ENCODE results near the gene ARHGAP33.
A peak's percentile ranks its signal among the peaks of the same experiment; 100 is the strongest.

The ARHGAP33 gene

GRCh38 chr19:35773020-35773806 lies 2.2 kb upstream of the ARHGAP33 start:
- TF ChIP-seq CTCF (IDR thresholded peaks at IDR 0.05; ENCODE audit: control insufficient read depth, insufficient read depth, low read depth, low read length, missing control alignments), result no peak
- no peak for DNase-seq (ENCODE audit: low read depth)

GRCh38 chr19:35774274-35775045 lies 904 bp upstream of the ARHGAP33 start:
- H3K4me3 ChIP-seq (ENCODE audit: control insufficient read depth, low read depth, low read length), result no peak overlapping the region
- no peak for TF ChIP-seq CTCF (IDR thresholded peaks at IDR 0.05; ENCODE audit: control insufficient read depth, insufficient read depth, low read depth, low read length, missing control alignments)
- DNase-seq (ENCODE audit: low read depth), result no peak

More at GRCh38 chr19:35773020-35773806, 2.2 kb upstream of the ARHGAP33 start:
- no peak overlapping the region for H3K4me3 ChIP-seq (ENCODE audit: control insufficient read depth, low read depth, low read length)

- peak overlapping the region; percentile 2 for H3K4me3 ChIP-seq (ENCODE audit: control insufficient read depth, low read depth, low read length)
- no peak for TF ChIP-seq CTCF (IDR thresholded peaks at IDR 0.05; ENCODE audit: control insufficient read depth, insufficient read depth, low read depth, low read length, missing control alignments)
- no peak for DNase-seq (ENCODE audit: low read depth)
These were observed 392 bp upstream of the ARHGAP33 start for GRCh38 chr19:35775046-35775297.

- H3K4me3 ChIP-seq (ENCODE audit: control insufficient read depth, low read depth, low read length), result peak overlapping the region; percentile 97
- DNase-seq (ENCODE audit: low read depth), result no peak
- no peak for TF ChIP-seq CTCF (IDR thresholded peaks at IDR 0.05; ENCODE audit: control insufficient read depth, insufficient read depth, low read depth, low read length, missing control alignments)
These were observed 881 bp downstream of the ARHGAP33 start for GRCh38 chr19:35776102-35776788.

- H3K4me3 ChIP-seq (ENCODE audit: control insufficient read depth, low read depth, low read length), result no peak overlapping the region
- TF ChIP-seq CTCF (IDR thresholded peaks at IDR 0.05; ENCODE audit: control insufficient read depth, insufficient read depth, low read depth, low read length, missing control alignments), result no peak
- no peak for DNase-seq (ENCODE audit: low read depth)
These were observed 1.9 kb downstream of the ARHGAP33 start for GRCh38 chr19:35777086-35777841.

- TF ChIP-seq CTCF (IDR thresholded peaks at IDR 0.05; ENCODE audit: control insufficient read depth, insufficient read depth, low read depth, low read length, missing control alignments), result no peak
- H3K4me3 ChIP-seq (ENCODE audit: control insufficient read depth, low read depth, low read length), result no peak overlapping the region
- no peak for DNase-seq (ENCODE audit: low read depth)
These were observed 2.6 kb downstream of the ARHGAP33 start for GRCh38 chr19:35777961-35778360.
